HepG2 (cell line): ENCODE data around the gene U2AF2. TPM values are rescaled to one million over a fixed set of nuclear protein-coding genes. Genes with fewer than 3 reads are reported as not detected.
A peak's percentile ranks its signal among the peaks of the same experiment; 100 is the strongest.

ENCODE experiments used
- ARNTL ChIP-seq: sonication (generic); formaldehyde crosslinking; IDR thresholded peaks from 2 replicates; pipeline ENCODE4 v1.4.0; 2020; ENCODE audit warnings: mild to moderate bottlenecking, missing genetic modification reagents
- EHMT2 ChIP-seq: fragments of 200-600 bp; sonication (generic); IDR thresholded peaks from 2 replicates; pipeline ENCODE4 v1.7.0; 2017; ENCODE audit warnings: antibody characterized with exemption, low read depth, low read length, borderline replicate concordance
- HOXD1 ChIP-seq: sonication (generic); formaldehyde crosslinking; IDR thresholded peaks from 2 replicates; pipeline ENCODE4 v1.5.0; 2020; ENCODE audit warnings: missing genetic modification reagents
- MTF2 ChIP-seq: sonication (generic); formaldehyde crosslinking; IDR thresholded peaks from 2 replicates; pipeline ENCODE4 v1.5.0; 2020; ENCODE audit warnings: missing genetic modification reagents, borderline replicate concordance
- NONO ChIP-seq, 2 experiments: fragments of 450-650 bp in 1 of 2; sonication (generic) in 1 of 2; formaldehyde crosslinking in 1 of 2; IDR thresholded peaks in 1 of 2; conservative IDR thresholded peaks in 1 of 2; 2 replicates each; pipeline versions ENCODE4 v1.6.1 to v1.8.0; 2017 to 2022; ENCODE audit warnings: mild to moderate bottlenecking in 1 of 2, missing genetic modification reagents in 1 of 2, moderate library complexity in 1 of 2
- RARA ChIP-seq: IDR thresholded peaks from 2 replicates; pipeline ENCODE4 v1.6.1; 2016; ENCODE audit warnings: missing genetic modification reagents, missing compliant biosample characterization
- TRIM24 ChIP-seq: sonication (generic); formaldehyde crosslinking; IDR thresholded peaks from 2 replicates; pipeline ENCODE4 v1.8.0; 2022; ENCODE audit warnings: mild to moderate bottlenecking, missing genetic modification reagents
- ZEB1 ChIP-seq: IDR thresholded peaks from 2 replicates; pipeline ENCODE4 v1.6.1; 2012; ENCODE audit warnings: mild to moderate bottlenecking, low read depth, inconsistent platforms; ENCODE audit not compliant: insufficient replicate concordance
- ZNF253 ChIP-seq: sonication (generic); formaldehyde crosslinking; IDR thresholded peaks from 2 replicates; pipeline ENCODE4 v1.8.0; 2022; ENCODE audit warnings: mild to moderate bottlenecking, missing genetic modification reagents, borderline replicate concordance
- ZNF326 ChIP-seq: sonication (generic); formaldehyde crosslinking; IDR thresholded peaks from 2 replicates; pipeline ENCODE4 v1.4.0; 2020; ENCODE audit warnings: missing genetic modification reagents, borderline replicate concordance
- ZNF430 ChIP-seq: sonication (generic); formaldehyde crosslinking; IDR thresholded peaks from 2 replicates; pipeline ENCODE4 v1.9.0; 2021; ENCODE audit warnings: mild to moderate bottlenecking, missing genetic modification reagents
- ZNF451 ChIP-seq: sonication (generic); formaldehyde crosslinking; IDR thresholded peaks from 2 replicates; pipeline ENCODE4 v1.5.0; 2020; ENCODE audit warnings: mild to moderate bottlenecking, missing genetic modification reagents
- ZNF484 ChIP-seq: sonication (generic); formaldehyde crosslinking; IDR thresholded peaks from 2 replicates; pipeline ENCODE4 v1.5.1; 2020; ENCODE audit warnings: mild to moderate bottlenecking, low read depth, missing genetic modification reagents, borderline replicate concordance
- ZNF562 ChIP-seq: sonication (generic); formaldehyde crosslinking; IDR thresholded peaks from 2 replicates; pipeline ENCODE4 v1.8.0; 2022; ENCODE audit warnings: missing genetic modification reagents, borderline replicate concordance
- ZNF724P ChIP-seq: sonication (generic); formaldehyde crosslinking; IDR thresholded peaks from 2 replicates; pipeline ENCODE4 v1.8.0; 2022; ENCODE audit warnings: missing genetic modification reagents, borderline replicate concordance
- ZNF761 ChIP-seq: sonication (generic); formaldehyde crosslinking; conservative IDR thresholded peaks from 2 replicates; pipeline ENCODE4 v1.4.0; 2020; ENCODE audit warnings: mild to moderate bottlenecking, missing genetic modification reagents
- ZNF777 ChIP-seq: sonication (generic); formaldehyde crosslinking; IDR thresholded peaks from 2 replicates; pipeline ENCODE4 v1.4.0; 2020; ENCODE audit warnings: missing genetic modification reagents
- polyA plus RNA-seq, 8 experiments: library from polyadenylated mRNA; depleted of rRNA in 3 of 8; stranded (reverse) in 7 of 8; unstranded in 1 of 8; fragments of >200 nt; fragmentation: Illumina TruSeq in 4 of 8; extraction: Trizol in 4 of 8; gene quantifications; 2 replicates each; pipeline versions ENCODE4 v1.2.1 to v1.2.3, GENCODE V29; 2011 to 2016; ENCODE audit warnings: low read depth in 4 of 8, missing spikeins in 1 of 8, mixed read lengths in 1 of 8; ENCODE audit not compliant: insufficient read depth in 1 of 8
- total RNA-seq, 5 experiments: library from RNA; depleted of rRNA; stranded (reverse); fragments of >200 nt; fragmentation: Illumina TruSeq; extraction: Trizol; gene quantifications; 2 replicates each; pipeline ENCODE4 v1.2.3, GENCODE V29; 2016; ENCODE audit warnings: low read depth in 1 of 5
- TF ChIP-seq, protein P1 (sequence below): sonication (generic); formaldehyde crosslinking; IDR thresholded peaks from 2 replicates; pipeline ENCODE4 v1.5.0; 2020; ENCODE audit warnings: mild to moderate bottlenecking, missing genetic modification reagents
- TF ChIP-seq, protein P2 (sequence below): sonication (generic); formaldehyde crosslinking; IDR thresholded peaks from 2 replicates; pipeline ENCODE4 v1.4.0; 2020; ENCODE audit warnings: mild to moderate bottlenecking, missing genetic modification reagents
- TF ChIP-seq, protein P3 (sequence below): sonication (generic); formaldehyde crosslinking; IDR thresholded peaks from 2 replicates; pipeline ENCODE4 v1.8.1; 2023; ENCODE audit warnings: missing genetic modification reagents, inconsistent platforms, borderline replicate concordance
- TF ChIP-seq, protein P4 (sequence below): sonication (generic); formaldehyde crosslinking; IDR thresholded peaks from 2 replicates; pipeline ENCODE4 v1.8.0; 2022; ENCODE audit warnings: missing genetic modification reagents, mild to moderate bottlenecking, borderline replicate concordance

Gene U2AF2
- total and polyA plus RNA-seq, 2 of the 13 experiments (the other 11 are each of a cell fraction or from before 2014, with no cell fraction given), result 84.3 to 124 TPM

DNA sequence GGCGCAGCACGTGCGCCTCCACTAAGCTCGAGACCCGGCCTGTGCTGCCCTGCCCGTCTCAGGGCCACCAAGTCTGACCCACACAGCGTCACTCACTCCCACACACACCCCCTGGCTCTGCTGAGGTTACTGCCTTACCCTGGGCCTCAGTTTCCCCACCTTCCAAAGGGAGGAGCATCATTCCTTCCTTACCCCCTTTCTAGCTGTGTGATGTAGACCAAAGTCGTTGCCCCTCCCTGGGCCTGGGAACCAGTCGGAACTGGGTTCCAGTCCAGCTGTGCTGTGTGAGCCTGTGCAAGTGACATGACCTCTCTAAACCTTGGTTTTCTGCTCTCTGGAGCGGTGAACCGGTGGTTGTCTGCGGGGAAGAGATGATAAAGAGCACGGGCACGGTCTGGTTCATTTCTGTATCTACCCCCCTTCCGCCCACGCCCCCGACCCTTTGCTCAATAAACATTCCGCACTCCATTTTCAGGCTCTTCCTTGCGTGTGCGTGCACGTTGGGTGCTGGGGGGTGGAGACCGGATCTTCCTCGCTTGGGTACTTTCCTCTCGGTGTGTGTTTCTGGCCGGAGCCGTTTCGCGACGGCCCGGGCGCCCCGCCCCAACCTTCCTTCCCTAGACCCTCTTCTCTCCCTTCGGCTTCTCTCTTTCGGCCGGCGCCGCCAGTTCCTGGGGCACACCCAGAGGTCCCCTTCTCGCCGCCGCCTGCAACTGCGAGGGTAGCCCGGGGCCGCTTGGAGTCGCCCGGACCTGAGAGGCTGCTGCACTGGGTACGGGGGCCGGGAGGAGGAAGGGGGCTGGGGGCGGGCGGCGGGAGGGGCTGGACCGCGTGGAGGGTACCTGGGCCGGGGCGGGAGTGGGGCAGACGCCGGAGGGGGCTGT, 11.6 kb upstream of the U2AF2 start, which contains the start of gene ZNF581 (continued):
- TF ChIP-seq, protein P1, sequence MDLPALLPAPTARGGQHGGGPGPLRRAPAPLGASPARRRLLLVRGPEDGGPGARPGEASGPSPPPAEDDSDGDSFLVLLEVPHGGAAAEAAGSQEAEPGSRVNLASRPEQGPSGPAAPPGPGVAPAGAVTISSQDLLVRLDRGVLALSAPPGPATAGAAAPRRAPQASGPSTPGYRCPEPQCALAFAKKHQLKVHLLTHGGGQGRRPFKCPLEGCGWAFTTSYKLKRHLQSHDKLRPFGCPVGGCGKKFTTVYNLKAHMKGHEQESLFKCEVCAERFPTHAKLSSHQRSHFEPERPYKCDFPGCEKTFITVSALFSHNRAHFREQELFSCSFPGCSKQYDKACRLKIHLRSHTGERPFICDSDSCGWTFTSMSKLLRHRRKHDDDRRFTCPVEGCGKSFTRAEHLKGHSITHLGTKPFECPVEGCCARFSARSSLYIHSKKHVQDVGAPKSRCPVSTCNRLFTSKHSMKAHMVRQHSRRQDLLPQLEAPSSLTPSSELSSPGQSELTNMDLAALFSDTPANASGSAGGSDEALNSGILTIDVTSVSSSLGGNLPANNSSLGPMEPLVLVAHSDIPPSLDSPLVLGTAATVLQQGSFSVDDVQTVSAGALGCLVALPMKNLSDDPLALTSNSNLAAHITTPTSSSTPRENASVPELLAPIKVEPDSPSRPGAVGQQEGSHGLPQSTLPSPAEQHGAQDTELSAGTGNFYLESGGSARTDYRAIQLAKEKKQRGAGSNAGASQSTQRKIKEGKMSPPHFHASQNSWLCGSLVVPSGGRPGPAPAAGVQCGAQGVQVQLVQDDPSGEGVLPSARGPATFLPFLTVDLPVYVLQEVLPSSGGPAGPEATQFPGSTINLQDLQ (CRISPR knock-in tag), result no peak
- TF ChIP-seq, protein P2, sequence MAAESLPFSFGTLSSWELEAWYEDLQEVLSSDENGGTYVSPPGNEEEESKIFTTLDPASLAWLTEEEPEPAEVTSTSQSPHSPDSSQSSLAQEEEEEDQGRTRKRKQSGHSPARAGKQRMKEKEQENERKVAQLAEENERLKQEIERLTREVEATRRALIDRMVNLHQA (CRISPR knock-in tag), result no peak
- TF ChIP-seq, protein P3, sequence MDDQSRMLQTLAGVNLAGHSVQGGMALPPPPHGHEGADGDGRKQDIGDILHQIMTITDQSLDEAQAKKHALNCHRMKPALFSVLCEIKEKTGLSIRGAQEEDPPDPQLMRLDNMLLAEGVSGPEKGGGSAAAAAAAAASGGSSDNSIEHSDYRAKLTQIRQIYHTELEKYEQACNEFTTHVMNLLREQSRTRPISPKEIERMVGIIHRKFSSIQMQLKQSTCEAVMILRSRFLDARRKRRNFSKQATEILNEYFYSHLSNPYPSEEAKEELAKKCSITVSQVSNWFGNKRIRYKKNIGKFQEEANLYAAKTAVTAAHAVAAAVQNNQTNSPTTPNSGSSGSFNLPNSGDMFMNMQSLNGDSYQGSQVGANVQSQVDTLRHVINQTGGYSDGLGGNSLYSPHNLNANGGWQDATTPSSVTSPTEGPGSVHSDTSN, result no peak
- TF ChIP-seq NONO (IDR thresholded peaks at IDR 0.05), result no peak
- peak; percentile 66; the same call in 1 of the 2 replicates for TF ChIP-seq NONO (CRISPR knock-in tag; conservative IDR thresholded peaks at IDR 0.05)
- no peak; the same call in 1 of the 2 replicates for TF ChIP-seq ZNF326 (CRISPR knock-in tag)
- peak; percentile 26; the same call in 1 of the 2 replicates for TF ChIP-seq ZNF777 (CRISPR knock-in tag)
- TF ChIP-seq ZNF761, result peak; percentile 48; the same call in 1 of the 2 replicates
- TF ChIP-seq, protein P4, sequence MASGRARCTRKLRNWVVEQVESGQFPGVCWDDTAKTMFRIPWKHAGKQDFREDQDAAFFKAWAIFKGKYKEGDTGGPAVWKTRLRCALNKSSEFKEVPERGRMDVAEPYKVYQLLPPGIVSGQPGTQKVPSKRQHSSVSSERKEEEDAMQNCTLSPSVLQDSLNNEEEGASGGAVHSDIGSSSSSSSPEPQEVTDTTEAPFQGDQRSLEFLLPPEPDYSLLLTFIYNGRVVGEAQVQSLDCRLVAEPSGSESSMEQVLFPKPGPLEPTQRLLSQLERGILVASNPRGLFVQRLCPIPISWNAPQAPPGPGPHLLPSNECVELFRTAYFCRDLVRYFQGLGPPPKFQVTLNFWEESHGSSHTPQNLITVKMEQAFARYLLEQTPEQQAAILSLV (CRISPR knock-in tag), result no peak
- TF ChIP-seq ZNF562, result no peak
- no peak for TF ChIP-seq EHMT2
- TF ChIP-seq MTF2 (CRISPR knock-in tag), result no peak; the same call in 1 of the 2 replicates
- TF ChIP-seq ZNF484, result no peak
- 0 out of 2 replicates have a peak, but pooled peaks have one; percentile 45 for TF ChIP-seq ZNF451 (CRISPR knock-in tag)
- TF ChIP-seq TRIM24, result no peak
- no peak for TF ChIP-seq HOXD1 (CRISPR knock-in tag)
- TF ChIP-seq ZNF724P (CRISPR knock-in tag), result no peak
- peak; percentile 63 for TF ChIP-seq ZEB1
- peak; percentile 38; the same call in 1 of the 2 replicates for TF ChIP-seq ARNTL (CRISPR knock-in tag)
- peak; percentile 59; the same call in 1 of the 2 replicates for TF ChIP-seq ZNF430 (CRISPR knock-in tag)
- no peak for TF ChIP-seq ZNF253 (CRISPR knock-in tag)
- no peak for TF ChIP-seq RARA (CRISPR knock-in tag)
